CD4-positive, CD25-positive, alpha-beta regulatory T cell (primary cell): ENCODE measurements around the gene ATP5ME. TPM values are rescaled to one million over a fixed set of nuclear protein-coding genes. Genes with fewer than 3 reads are reported as not detected.

ENCODE experiments used
- ATAC-seq, 2 donors: fragments of 150-1000 bp; cut with Tn5 transposase; one replicate each; pipeline ENCODE4 v1.10.0; 2021; ENCODE audit warnings: low read depth in 2 of 2, moderate number of reproducible peaks in 2 of 2, moderate library complexity in 1 of 2
- DNase-seq, 3 donors: peaks; one replicate each; pipeline versions ENCODE4 v3.0.0 to v3.0.0-alpha.2; 2012 to 2022; ENCODE audit warnings: mixed read lengths in 1 of 3
- H3K27ac ChIP-seq: one replicate; pipeline ENCODE4 v1.7.0; 2013; ENCODE audit warnings: mild to moderate bottlenecking, low read length; ENCODE audit not compliant: insufficient read depth, poor library complexity, severe bottlenecking
- H3K27me3 ChIP-seq: one replicate; pipeline ENCODE4 v1.7.0; 2013; ENCODE audit warnings: low read length; ENCODE audit not compliant: control insufficient read depth, insufficient read depth
- H3K36me3 ChIP-seq: one replicate; pipeline ENCODE4 v1.7.0; 2013; ENCODE audit warnings: mild to moderate bottlenecking, low read length, moderate library complexity; ENCODE audit not compliant: control insufficient read depth, insufficient read depth
- H3K4me1 ChIP-seq: 2 replicates; pipeline ENCODE4 v1.7.0; 2013; ENCODE audit warnings: mild to moderate bottlenecking, low read length; ENCODE audit not compliant: insufficient read depth, control insufficient read depth, poor library complexity, severe bottlenecking
- H3K4me3 ChIP-seq: one replicate; pipeline ENCODE4 v1.7.0; 2013; ENCODE audit warnings: low read depth, mild to moderate bottlenecking, low read length, moderate library complexity
- H3K9me3 ChIP-seq, 2 experiments: 1 replicate in 1 of 2; 2 replicates in 1 of 2; pipeline ENCODE4 v1.7.0; 2013; ENCODE audit warnings: low read length in 2 of 2, mild to moderate bottlenecking in 1 of 2, moderate library complexity in 1 of 2; ENCODE audit not compliant: control insufficient read depth in 2 of 2
- H3K27ac Mint-ChIP-seq, 3 donors: one replicate each; pipeline ENCODE4 v1.8.0; 2020 to 2022; ENCODE audit warnings: mild to moderate bottlenecking in 3 of 3, mixed read lengths in 3 of 3, moderate library complexity in 2 of 3
- H3K27me3 Mint-ChIP-seq: one replicate; pipeline ENCODE4 v1.8.0; 2022; ENCODE audit warnings: mild to moderate bottlenecking, mixed read lengths
- H3K36me3 Mint-ChIP-seq: one replicate; pipeline ENCODE4 v1.8.0; 2020; ENCODE audit warnings: mixed read lengths
- H3K4me1 Mint-ChIP-seq, 4 donors: one replicate each; pipeline ENCODE4 v1.8.0; 2020 to 2022; ENCODE audit warnings: mixed read lengths in 4 of 4, mild to moderate bottlenecking in 1 of 4
- H3K4me3 Mint-ChIP-seq, 4 donors: one replicate each; pipeline ENCODE4 v1.8.0; 2020 to 2022; ENCODE audit warnings: mild to moderate bottlenecking in 4 of 4, mixed read lengths in 4 of 4, moderate library complexity in 3 of 4
- H3K9me3 Mint-ChIP-seq, 7 donors: one replicate each; pipeline ENCODE4 v1.8.0; 2020 to 2022; ENCODE audit warnings: mixed read lengths in 7 of 7, mild to moderate bottlenecking in 3 of 7, moderate library complexity in 2 of 7
- polyA plus RNA-seq, 4 donors: library from polyadenylated mRNA; unstranded; fragments of 300-500 nt; fragmentation: Illumina TruSeq; gene quantifications; one replicate each; pipeline ENCODE4 v1.2.3, GENCODE V29; 2021
- total RNA-seq: library from RNA; stranded (reverse); gene quantifications from one replicate; pipeline ENCODE4 v1.2.3, GENCODE V29; 2022

Gene ATP5ME
- total and polyA plus RNA-seq, 5 donors from 2014 or later: 123 to 442 (median 402) TPM

GRCh38 chr4:717601-718320, 43.7 kb upstream of the ATP5ME start:
- DNase-seq (no peak), ATAC-seq (no peak)
- peaks cover 0 to 2% (median 0%) of the 10 kb centered on the region in 7 donors for H3K9me3 Mint-ChIP-seq
- peaks cover 2% of the 10 kb centered on the region for H3K36me3 ChIP-seq
- peaks cover 16% of the 10 kb centered on the region for H3K36me3 Mint-ChIP-seq
- H3K27me3 ChIP-seq: no peaks in the 10 kb centered on the region
- H3K27me3 Mint-ChIP-seq: no peaks in the 10 kb centered on the region
- no peak overlapping the region for H3K4me3 ChIP-seq
- H3K4me1 ChIP-seq: no peaks in the 10 kb centered on the region
- no peak overlapping the region for H3K27ac ChIP-seq
- H3K4me3 Mint-ChIP-seq: no peak overlapping the region
- no peaks in the 10 kb centered on the region for H3K9me3 ChIP-seq
- H3K4me1 Mint-ChIP-seq: peaks cover 0 to 26% (median 2%) of the 10 kb centered on the region in 4 donors
- no peak overlapping the region for H3K27ac Mint-ChIP-seq

- no peak overlapping the region for H3K4me3 Mint-ChIP-seq
- H3K27ac ChIP-seq: no peak overlapping the region
- ATAC-seq (no peak), DNase-seq (no peak)
- H3K36me3 Mint-ChIP-seq: peaks cover 8% of the 10 kb centered on the region
- H3K9me3 ChIP-seq: no peaks in the 10 kb centered on the region
- H3K27me3 ChIP-seq: no peaks in the 10 kb centered on the region
- peak overlapping the region in 1 of 3 donors; percentile 11 for H3K27ac Mint-ChIP-seq
- H3K4me1 ChIP-seq: peaks cover under 1% of the 10 kb centered on the region
- peaks cover 2% of the 10 kb centered on the region for H3K36me3 ChIP-seq
- no peaks in the 10 kb centered on the region for H3K27me3 Mint-ChIP-seq
- peaks cover 0 to 1% (median 0%) of the 10 kb centered on the region in 7 donors for H3K9me3 Mint-ChIP-seq
- peaks cover 10 to 40% (median 21%) of the 10 kb centered on the region in 4 donors for H3K4me1 Mint-ChIP-seq
- no peak overlapping the region for H3K4me3 ChIP-seq
Observed at GRCh38 chr4:714087-714486, 40.0 kb upstream of the ATP5ME start.

- peaks cover 10 to 45% (median 27%) of the 10 kb centered on the region in 4 donors for H3K4me1 Mint-ChIP-seq
- Histone ChIP-seq H3K4me3 (no peak overlapping the region), H3K36me3 (peaks cover 2% of the 10 kb centered on the region), H3K27me3 (no peaks in the 10 kb centered on the region), H3K4me1 (peaks cover 11% of the 10 kb centered on the region), H3K9me3 (no peaks in the 10 kb centered on the region), H3K27ac (no peak overlapping the region)
- peaks cover 0 to 1% (median 0%) of the 10 kb centered on the region in 7 donors for H3K9me3 Mint-ChIP-seq
- ATAC-seq (no peak), DNase-seq (no peak)
- peaks cover 7% of the 10 kb centered on the region for H3K36me3 Mint-ChIP-seq
- no peak overlapping the region for H3K27ac Mint-ChIP-seq
- H3K27me3 Mint-ChIP-seq: no peaks in the 10 kb centered on the region
- peak overlapping the region in 1 of 4 donors; percentile 47 for H3K4me3 Mint-ChIP-seq
Observed at GRCh38 chr4:712916-713632, 39.0 kb upstream of the ATP5ME start.

GRCh38 chr4:712093-712492, 38.0 kb upstream of the ATP5ME start:
- H3K36me3 Mint-ChIP-seq: peaks cover 7% of the 10 kb centered on the region
- Histone ChIP-seq H3K4me1 (peaks cover 15% of the 10 kb centered on the region), H3K27me3 (no peaks in the 10 kb centered on the region), H3K4me3 (no peak overlapping the region), H3K27ac (no peak overlapping the region), H3K36me3 (peaks cover 2% of the 10 kb centered on the region), H3K9me3 (no peaks in the 10 kb centered on the region)
- H3K9me3 Mint-ChIP-seq: no peaks in the 10 kb centered on the region
- H3K27ac Mint-ChIP-seq: no peak overlapping the region
- no peak overlapping the region for H3K4me3 Mint-ChIP-seq
- ATAC-seq (no peak), DNase-seq (no peak)
- H3K27me3 Mint-ChIP-seq: no peaks in the 10 kb centered on the region
- peaks cover 10 to 41% (median 27%) of the 10 kb centered on the region in 4 donors for H3K4me1 Mint-ChIP-seq

GRCh38 chr4:710916-711315, 36.8 kb upstream of the ATP5ME start:
- peaks cover 2% of the 10 kb centered on the region for H3K36me3 ChIP-seq
- no peaks in the 10 kb centered on the region for H3K9me3 ChIP-seq
- H3K27ac Mint-ChIP-seq: no peak overlapping the region
- DNase-seq (no peak), ATAC-seq (no peak)
- no peaks in the 10 kb centered on the region for H3K9me3 Mint-ChIP-seq
- H3K4me3 ChIP-seq: no peak overlapping the region
- peak overlapping the region in 1 of 4 donors; percentile 7 for H3K4me3 Mint-ChIP-seq
- H3K4me1 ChIP-seq: peaks cover 26% of the 10 kb centered on the region
- peaks cover 10 to 40% (median 27%) of the 10 kb centered on the region in 4 donors for H3K4me1 Mint-ChIP-seq
- H3K27me3 Mint-ChIP-seq: no peaks in the 10 kb centered on the region
- H3K36me3 Mint-ChIP-seq: peaks cover 7% of the 10 kb centered on the region
- no peaks in the 10 kb centered on the region for H3K27me3 ChIP-seq
- no peak overlapping the region for H3K27ac ChIP-seq

GRCh38 chr4:710116-710515, 36.0 kb upstream of the ATP5ME start:
- peaks cover 2% of the 10 kb centered on the region for H3K36me3 ChIP-seq
- no peaks in the 10 kb centered on the region for H3K27me3 ChIP-seq
- no peak overlapping the region for H3K4me3 ChIP-seq
- no peaks in the 10 kb centered on the region for H3K9me3 ChIP-seq
- peaks cover 30% of the 10 kb centered on the region for H3K4me1 ChIP-seq
- DNase-seq: no peak
- peaks cover 10 to 40% (median 29%) of the 10 kb centered on the region in 4 donors for H3K4me1 Mint-ChIP-seq
- no peaks in the 10 kb centered on the region for H3K27me3 Mint-ChIP-seq
- no peak overlapping the region for H3K27ac ChIP-seq
- no peaks in the 10 kb centered on the region for H3K9me3 Mint-ChIP-seq
- H3K27ac Mint-ChIP-seq: peak overlapping the region in 1 of 3 donors; percentile 31
- no peak for ATAC-seq
- H3K4me3 Mint-ChIP-seq: peak overlapping the region in 2 of 4 donors; percentile 37 to 87
- H3K36me3 Mint-ChIP-seq: peaks cover 7% of the 10 kb centered on the region

- Mint-ChIP-seq H3K9me3 (no peaks in the 10 kb centered on the region), H3K4me3 (peak overlapping the region in 3 of 4 donors; percentile 35 to 87 (median 61)), H3K4me1 (peaks cover 10 to 36% (median 27%) of the 10 kb centered on the region in 4 donors), H3K36me3 (peaks cover 7% of the 10 kb centered on the region), H3K27ac (no peak overlapping the region), H3K27me3 (no peaks in the 10 kb centered on the region)
- no peak for ATAC-seq
- DNase-seq: no peak
- Histone ChIP-seq H3K9me3 (no peaks in the 10 kb centered on the region), H3K4me3 (no peak overlapping the region), H3K27ac (no peak overlapping the region), H3K4me1 (peaks cover 34% of the 10 kb centered on the region), H3K27me3 (no peaks in the 10 kb centered on the region), H3K36me3 (peaks cover 2% of the 10 kb centered on the region)
Observed at GRCh38 chr4:709348-709747, 35.3 kb upstream of the ATP5ME start.
